ENCODE results near the gene GABRR3.
A peak's percentile ranks its signal among the peaks of the same experiment; 100 is the strongest.

The GABRR3 gene

GRCh38 chr3:98013411-98014267 lies 21.5 kb downstream of the GABRR3 start (continued):
- TF ChIP-seq ZNF747 (tag by site-specific recombination; IDR thresholded peaks at IDR 0.05), result no peak
- peak; percentile 31; the same call in 1 of the 2 replicates for TF ChIP-seq ZBTB17 (tag by site-specific recombination; IDR thresholded peaks at IDR 0.05)
- TF ChIP-seq ZNF280C (tag by site-specific recombination; IDR thresholded peaks at IDR 0.05), result no peak

- H3K4me3 ChIP-seq (ENCODE audit: low read depth, low read length), result no peak overlapping the region
- H3K4me1 ChIP-seq (ENCODE audit: control insufficient read depth, insufficient read depth, low read length), result no peaks in the 10 kb centered on the region
- H3K36me3 ChIP-seq (ENCODE audit: control insufficient read depth in 2 of 2, insufficient read depth in 1 of 2, low read length in 2 of 2), result no peaks in the 10 kb centered on the region
- no peaks in the 10 kb centered on the region for H3K9me3 ChIP-seq (ENCODE audit: control insufficient read depth, insufficient read depth, low read depth, low read length)
- H3K27ac ChIP-seq (ENCODE audit: extremely low read depth, low read depth, low read length), result no peak overlapping the region
- POLR2A ChIA-PET, result no interaction called here
- CTCF ChIA-PET, result interaction anchor here (0.6 to 5.2 kb wide), 3 partner anchors 9 to 216 kb away, joined by 3 to 33 read pairs (median 4); no protein-coding TSS in a partner anchor
- TF ChIP-seq ZNF280D (tag by site-specific recombination; IDR thresholded peaks at IDR 0.05) (no peak), PRDM10 (tag by site-specific recombination; IDR thresholded peaks at IDR 0.05) (no peak), ZBTB8A (tag by site-specific recombination; IDR thresholded peaks at IDR 0.05) (no peak), PBX3 (CRISPR knock-in tag; IDR thresholded peaks at IDR 0.05) (no peak), HIC1 (tag by site-specific recombination; IDR thresholded peaks at IDR 0.05) (no peak), KLF8 (tag by site-specific recombination; IDR thresholded peaks at IDR 0.05) (no peak), ZNF302 (tag by site-specific recombination; IDR thresholded peaks at IDR 0.05; ENCODE audit: low read depth) (no peak), ZNF335 (tag by site-specific recombination; conservative IDR thresholded peaks at IDR 0.05) (no peak), HOXC10 (CRISPR knock-in tag; IDR thresholded peaks at IDR 0.05) (no peak), TSHZ1 (tag by site-specific recombination; IDR thresholded peaks at IDR 0.05; ENCODE audit: borderline replicate concordance) (no peak), ZNF423 (tag by site-specific recombination; IDR thresholded peaks at IDR 0.05) (no peak), ZNF791 (tag by site-specific recombination; IDR thresholded peaks at IDR 0.05) (no peak), ZNF776 (tag by site-specific recombination; IDR thresholded peaks at IDR 0.05; ENCODE audit: borderline replicate concordance) (no peak)
- TF ChIP-seq, protein P1, sequence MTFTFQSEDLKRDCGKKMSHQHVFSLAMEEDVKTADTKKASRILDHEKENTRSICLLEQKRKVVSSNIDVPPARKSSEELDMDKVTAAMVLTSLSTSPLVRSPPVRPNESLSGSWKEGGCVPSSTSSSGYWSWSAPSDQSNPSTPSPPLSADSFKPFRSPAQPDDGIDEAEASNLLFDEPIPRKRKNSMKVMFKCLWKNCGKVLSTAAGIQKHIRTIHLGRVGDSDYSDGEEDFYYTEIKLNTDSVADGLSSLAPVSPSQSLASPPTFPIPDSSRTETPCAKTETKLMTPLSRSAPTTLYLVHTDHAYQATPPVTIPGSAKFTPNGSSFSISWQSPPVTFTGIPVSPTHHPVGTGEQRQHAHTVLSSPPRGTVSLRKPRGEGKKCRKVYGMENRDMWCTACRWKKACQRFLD (tag by site-specific recombination; IDR thresholded peaks at IDR 0.05), result no peak
These were observed 22.1 kb downstream of the GABRR3 start for GRCh38 chr3:98012979-98013378.

Data from HEK293 (cell line).